Caco-2 (cell line): ENCODE measurements around the gene SLC38A8. TPM values are rescaled to one million over a fixed set of nuclear protein-coding genes. Genes with fewer than 3 reads are reported as not detected.

Experiments
- BruUV-seq: library from RNA; stranded (reverse); fragments of 400-500 nt; replicated peaks from 2 replicates; lab custom pipeline; 2021; lab: Mats Ljungman, UMichigan
- CTCF ChIA-PET: fragments of 300-600 bp; sonication (Branson Sonifier 250); formaldehyde crosslinking; loops from one replicate; lab custom pipeline; 2022; ENCODE audit warnings: antibody characterized with exemption; lab: Charles Lee
- POLR2A ChIA-PET: fragments of 300-600 bp; sonication (Branson Sonifier 250); formaldehyde crosslinking; loops from one replicate; lab custom pipeline; 2022; ENCODE audit warnings: antibody characterized with exemption; lab: Charles Lee
- DNase-seq, 2 experiments: peaks; one replicate each; pipeline versions ENCODE4 v3.0.0 to v3.0.0-alpha.2; 2020 to 2022
- H3K27me3 ChIP-seq: replicated peaks from 2 replicates; pipeline ENCODE4 v1.6.0; 2011; ENCODE audit warnings: low read length; ENCODE audit not compliant: control insufficient read depth, insufficient read depth
- H3K36me3 ChIP-seq: 2 replicates; pipeline ENCODE4 v1.5.1; 2011; ENCODE audit warnings: low read length; ENCODE audit not compliant: control insufficient read depth, insufficient read depth
- H3K4me1 ChIP-seq: fragments of 250-450 bp; sonication (Bioruptor Pico); 2 replicates; pipeline ENCODE4 v1.5.1; 2020; ENCODE audit warnings: mild to moderate bottlenecking
- H3K4me3 ChIP-seq: 2 replicates; pipeline ENCODE4 v1.5.1; 2011; ENCODE audit warnings: low read depth, mild to moderate bottlenecking, control low read depth, low read length
- H3K9me3 ChIP-seq: fragments of 250-450 bp; sonication (Bioruptor Pico); 2 replicates; pipeline ENCODE4 v1.5.1; 2020; ENCODE audit warnings: mild to moderate bottlenecking, moderate library complexity
- H3K27ac Mint-ChIP-seq: one replicate; pipeline ENCODE4 v1.8.0; 2022; ENCODE audit warnings: mixed read lengths; ENCODE audit not compliant: unreplicated experiment
- H3K27me3 Mint-ChIP-seq: one replicate; pipeline ENCODE4 v1.8.0; 2022; ENCODE audit warnings: mixed read lengths; ENCODE audit not compliant: insufficient read depth, unreplicated experiment
- H3K36me3 Mint-ChIP-seq: one replicate; pipeline ENCODE4 v1.8.0; 2022; ENCODE audit warnings: mild to moderate bottlenecking, mixed read lengths; ENCODE audit not compliant: insufficient read depth, unreplicated experiment
- H3K4me1 Mint-ChIP-seq: one replicate; pipeline ENCODE4 v1.8.0; 2022; ENCODE audit warnings: low read depth, mixed read lengths; ENCODE audit not compliant: unreplicated experiment
- H3K4me3 Mint-ChIP-seq: one replicate; pipeline ENCODE4 v1.8.0; 2022; ENCODE audit warnings: mild to moderate bottlenecking, moderate library complexity, mixed read lengths; ENCODE audit not compliant: unreplicated experiment
- H3K9me3 Mint-ChIP-seq: one replicate; pipeline ENCODE4 v1.8.0; 2022; ENCODE audit warnings: mixed read lengths; ENCODE audit not compliant: unreplicated experiment
- CTCF ChIP-seq, 2 experiments: fragments of 200-600 bp in 1 of 2; IDR thresholded peaks; 1 replicate in 1 of 2; 2 replicates in 1 of 2; pipeline versions ENCODE4 v1.5.1 to v1.8.0; 2011 to 2022; ENCODE audit warnings: antibody characterized with exemption in 1 of 2, control low read depth in 1 of 2, inconsistent platforms in 1 of 2, low read depth in 1 of 2, low read length in 1 of 2, mild to moderate bottlenecking in 1 of 2, moderate library complexity in 1 of 2; ENCODE audit not compliant: insufficient read depth in 1 of 2, severe bottlenecking in 1 of 2, unreplicated experiment in 1 of 2
- intact Hi-C: fragments of 100-400 bp; cut with micrococcal nuclease; formaldehyde crosslinking; loops from one replicate; pipeline ENCODE4 v1.10.0; 2022; ENCODE audit not compliant: unreplicated experiment
- total RNA-seq: library from RNA; stranded (reverse); gene quantifications from 2 replicates; pipeline ENCODE4 v1.2.3, GENCODE V29; 2022

Gene SLC38A8
- total RNA-seq, 1 experiment from 2014 or later, result 0.79 TPM

- no peaks in the 10 kb centered on the region for H3K36me3 ChIP-seq
- intact Hi-C loops, result no loop called here
- H3K4me1 ChIP-seq, result no peaks in the 10 kb centered on the region
- no peaks in the 10 kb centered on the region for H3K9me3 ChIP-seq
- no peak overlapping the region for H3K4me3 ChIP-seq
- CTCF ChIA-PET, result no interaction called here
- Mint-ChIP-seq H3K9me3 (no peaks in the 10 kb centered on the region), H3K27me3 (peaks cover 4% of the 10 kb centered on the region), H3K27ac (no peak overlapping the region), H3K4me3 (no peak overlapping the region), H3K36me3 (no peaks in the 10 kb centered on the region), H3K4me1 (no peaks in the 10 kb centered on the region)
- no peak for DNase-seq
- no TSS peak for BruUV-seq
- H3K27me3 ChIP-seq, result no peaks in the 10 kb centered on the region
- POLR2A ChIA-PET, result no interaction called here
- no peak for TF ChIP-seq CTCF (IDR thresholded peaks at IDR 0.05; ENCODE audit: insufficient read depth in 1 of 2, low read depth in 1 of 2, low read length in 1 of 2, severe bottlenecking in 1 of 2, unreplicated experiment in 1 of 2)
Observed at GRCh38 chr16:84003038-84003437, 39.6 kb downstream of the SLC38A8 start.

GRCh38 chr16:84001726-84002125 is 40.9 kb downstream of the SLC38A8 start:
- no peak for TF ChIP-seq CTCF (IDR thresholded peaks at IDR 0.05; ENCODE audit: insufficient read depth in 1 of 2, low read depth in 1 of 2, low read length in 1 of 2, severe bottlenecking in 1 of 2, unreplicated experiment in 1 of 2)
- no peaks in the 10 kb centered on the region for H3K36me3 ChIP-seq
- no peaks in the 10 kb centered on the region for H3K36me3 Mint-ChIP-seq
- BruUV-seq, result no TSS peak
- H3K9me3 ChIP-seq, result no peaks in the 10 kb centered on the region
- no peak overlapping the region for H3K4me3 Mint-ChIP-seq
- peaks cover 4% of the 10 kb centered on the region for H3K27me3 Mint-ChIP-seq
- no peak overlapping the region for H3K4me3 ChIP-seq
- intact Hi-C loops, result no loop called here
- no peak for DNase-seq
- H3K9me3 Mint-ChIP-seq, result no peaks in the 10 kb centered on the region
- CTCF ChIA-PET, result no interaction called here
- H3K27ac Mint-ChIP-seq, result no peak overlapping the region
- no peaks in the 10 kb centered on the region for H3K27me3 ChIP-seq
- no peaks in the 10 kb centered on the region for H3K4me1 Mint-ChIP-seq
- no peaks in the 10 kb centered on the region for H3K4me1 ChIP-seq
- POLR2A ChIA-PET, result no interaction called here

- no peak overlapping the region for H3K4me3 Mint-ChIP-seq
- H3K36me3 ChIP-seq, result no peaks in the 10 kb centered on the region
- H3K4me3 ChIP-seq, result no peak overlapping the region
- no peaks in the 10 kb centered on the region for H3K4me1 Mint-ChIP-seq
- no peaks in the 10 kb centered on the region for H3K27me3 ChIP-seq
- POLR2A ChIA-PET, result no interaction called here
- intact Hi-C loops, result no loop called here
- no peak for TF ChIP-seq CTCF (IDR thresholded peaks at IDR 0.05; ENCODE audit: insufficient read depth in 1 of 2, low read depth in 1 of 2, low read length in 1 of 2, severe bottlenecking in 1 of 2, unreplicated experiment in 1 of 2)
- no peaks in the 10 kb centered on the region for H3K36me3 Mint-ChIP-seq
- no peaks in the 10 kb centered on the region for H3K9me3 ChIP-seq
- peaks cover 4% of the 10 kb centered on the region for H3K27me3 Mint-ChIP-seq
- H3K27ac Mint-ChIP-seq, result no peak overlapping the region
- BruUV-seq, result no TSS peak
- no peaks in the 10 kb centered on the region for H3K9me3 Mint-ChIP-seq
- no peak for DNase-seq
- no peaks in the 10 kb centered on the region for H3K4me1 ChIP-seq
- CTCF ChIA-PET, result no interaction called here
Observed at GRCh38 chr16:84000989-84001642, 41.5 kb downstream of the SLC38A8 start.
